ENCODE measurements around the gene CGB8.
"Not testable (repeated sequence)": the region's sequence is repeated elsewhere in the genome, so short reads cannot be mapped to it uniquely, and the experiment has no call there.

The CGB8 gene

DNA sequence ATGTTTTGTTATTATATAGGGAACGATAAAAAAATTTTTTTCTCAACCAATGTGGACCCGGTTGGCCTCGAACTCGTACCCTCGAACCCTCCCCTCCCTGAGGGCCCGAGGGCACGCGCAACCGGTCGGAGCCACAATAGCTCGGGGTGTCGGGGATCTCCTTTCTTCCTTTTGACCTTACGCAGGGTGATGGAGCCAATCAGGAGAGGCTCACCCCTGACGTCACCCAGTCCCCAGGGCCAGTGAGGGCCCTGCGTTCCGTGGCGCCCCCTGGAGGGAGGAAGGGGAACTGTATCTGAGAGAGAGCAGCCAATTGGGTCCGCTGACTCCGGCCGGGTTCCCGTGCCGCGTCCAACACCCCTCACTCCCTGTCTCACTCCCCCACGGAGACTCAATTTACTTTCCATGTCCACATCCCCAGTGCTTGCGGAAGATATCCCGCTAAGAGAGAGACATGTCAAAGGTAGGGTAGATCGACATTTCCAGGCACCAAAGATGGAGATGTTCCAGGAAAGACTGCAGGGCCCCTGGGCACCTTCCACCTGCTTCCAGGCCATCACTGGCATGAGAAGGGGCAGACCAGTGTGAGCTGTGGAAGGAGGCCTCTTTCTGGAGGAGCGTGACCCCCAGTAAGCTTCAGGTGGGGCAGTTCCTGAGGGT, 17.1 kb downstream of the CGB8 start, which contains the start of gene CGB2:
TSS of gene CGB2 (plus strand) at position 249 of the 660 bp plus-strand sequence. CDS start at position 455, 206 bp downstream.
- peak in 1 of 2 donors; percentile 24 for DNase-seq (ENCODE audit: low read depth in 1 of 2, low spot score in 1 of 2)

DNA sequence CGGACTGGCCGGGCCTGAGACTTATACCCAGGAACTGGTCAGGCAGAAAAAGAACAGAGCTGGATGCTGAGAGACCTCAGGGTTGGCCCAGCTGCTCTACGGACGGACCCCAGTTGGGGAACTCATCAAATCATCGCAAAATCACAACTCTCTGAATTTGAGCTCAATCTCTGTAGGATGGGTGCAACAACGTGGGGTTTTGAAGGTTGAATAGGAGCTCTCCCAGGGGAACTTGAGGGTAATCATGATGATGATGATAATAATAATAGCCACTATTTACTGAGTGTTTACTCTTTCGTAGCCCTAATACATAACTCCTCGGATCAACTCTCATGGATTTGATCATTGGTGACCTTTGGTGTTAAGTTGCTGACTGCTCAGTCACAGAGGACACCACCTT, 18.6 kb downstream of the CGB8 start:
- not testable (repeated sequence) for DNase-seq (ENCODE audit: low read depth in 1 of 2, low spot score in 1 of 2)

DNA sequence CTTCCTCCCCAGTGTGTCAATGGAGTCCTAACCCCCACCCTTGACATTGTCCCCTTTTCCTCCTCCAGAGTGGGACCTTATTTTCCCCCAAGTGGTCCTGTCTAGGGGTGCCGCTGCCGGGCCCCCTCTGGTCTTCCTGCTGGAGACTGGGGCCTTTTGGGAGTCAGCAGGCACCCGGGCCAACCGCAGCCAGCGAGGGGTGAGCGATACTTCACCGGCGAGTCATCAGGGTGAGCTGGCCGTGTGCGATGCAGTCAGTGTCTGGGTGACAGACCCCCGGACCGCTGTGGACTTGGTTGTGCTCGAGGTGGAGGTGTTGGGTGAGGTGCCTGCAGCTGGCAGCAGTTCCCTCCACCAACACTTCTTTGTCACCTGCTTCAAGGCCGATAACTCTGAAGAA, 19.2 kb downstream of the CGB8 start:
- not testable (repeated sequence) for DNase-seq (ENCODE audit: low read depth in 1 of 2, low spot score in 1 of 2)

DNA sequence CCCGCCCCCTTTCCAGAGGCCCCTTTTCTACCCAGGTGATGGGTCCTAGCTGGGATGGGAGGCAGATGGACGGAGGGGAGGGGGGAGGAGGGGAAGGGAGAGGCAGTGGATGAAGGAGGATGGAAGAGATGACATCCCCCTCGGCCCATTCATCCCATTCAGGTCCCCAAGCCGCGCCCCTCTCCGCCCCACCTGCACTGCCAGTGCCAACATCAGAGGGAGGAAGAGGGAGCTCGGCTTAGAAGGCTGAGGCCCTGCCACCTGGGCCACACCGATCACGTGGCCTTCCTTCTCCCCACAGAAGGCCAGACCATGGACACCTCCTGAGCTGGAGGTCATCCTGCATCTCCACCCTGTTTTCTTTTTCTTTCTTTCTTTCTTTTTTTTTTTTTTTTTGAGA, 20.2 kb downstream of the CGB8 start:
- DNase-seq (ENCODE audit: low read depth in 1 of 2, low spot score in 1 of 2), result not testable (repeated sequence)

DNA sequence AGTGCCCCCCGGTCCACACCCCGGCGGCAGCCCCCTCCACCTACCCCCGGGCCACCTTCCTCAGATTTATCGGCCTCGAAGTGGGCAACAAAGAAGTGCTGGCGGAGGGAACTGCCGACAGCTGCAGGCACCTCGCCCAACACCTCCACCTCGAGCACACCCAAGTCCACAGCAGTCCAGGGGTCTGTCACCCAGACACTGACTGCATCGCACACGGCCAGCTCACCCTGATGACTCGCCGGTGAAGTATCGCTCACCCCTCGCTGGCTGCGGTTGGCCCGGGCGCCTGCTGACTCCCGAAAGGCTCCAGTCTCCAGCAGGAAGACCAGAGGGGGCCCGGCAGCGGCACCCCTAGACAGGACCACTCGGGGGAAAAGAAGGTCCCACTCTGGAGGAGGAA, 23.3 kb downstream of the CGB8 start:
- not testable (repeated sequence) for DNase-seq (ENCODE audit: low read depth in 1 of 2, low spot score in 1 of 2)

DNA sequence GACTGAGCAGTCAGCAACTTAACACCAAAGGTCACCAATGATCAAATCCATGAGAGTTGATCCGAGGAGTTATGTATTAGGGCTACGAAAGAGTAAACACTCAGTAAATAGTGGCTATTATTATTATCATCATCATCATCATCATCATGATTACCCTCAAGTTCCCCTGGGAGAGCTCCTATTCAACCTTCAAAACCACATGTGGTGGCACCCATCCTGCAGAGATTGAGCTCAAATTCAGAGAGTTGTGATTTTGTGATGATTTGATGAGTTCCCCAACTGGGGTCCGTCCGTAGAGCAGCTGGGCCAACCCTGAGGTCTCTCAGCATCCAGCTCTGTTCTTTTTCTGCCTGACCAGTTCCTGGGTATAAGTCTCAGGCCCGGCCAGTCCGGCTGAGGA, 23.8 kb downstream of the CGB8 start:
- not testable (repeated sequence) for DNase-seq (ENCODE audit: low read depth in 1 of 2, low spot score in 1 of 2)

DNA sequence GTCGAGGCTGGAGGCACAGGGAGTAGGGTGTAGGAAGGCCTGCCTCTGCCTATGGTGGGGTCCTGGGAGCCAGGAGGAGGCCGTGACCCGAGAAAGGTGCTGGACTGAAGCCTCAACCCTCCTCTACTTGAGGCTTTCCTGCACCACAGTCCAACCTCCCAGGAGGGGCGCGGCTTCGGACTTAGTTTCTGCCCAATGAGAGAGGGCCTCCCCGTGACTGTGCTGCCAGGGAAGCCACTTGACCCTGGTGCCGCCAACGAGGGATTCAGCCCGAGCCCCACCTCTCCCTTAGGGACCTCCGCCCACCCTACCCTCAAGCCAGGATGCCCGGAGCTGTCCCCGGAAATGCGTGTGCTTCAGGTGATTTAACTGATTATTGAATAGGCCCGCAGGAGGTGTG, 24.7 kb downstream of the CGB8 start, which contains the start of gene CGB3:
TSS of gene CGB3 (minus strand) at position 101 of the 400 bp plus-strand sequence. CDS start 362 bp downstream, outside the sequence.
- not testable (repeated sequence) for DNase-seq (ENCODE audit: low read depth in 1 of 2, low spot score in 1 of 2)

DNA sequence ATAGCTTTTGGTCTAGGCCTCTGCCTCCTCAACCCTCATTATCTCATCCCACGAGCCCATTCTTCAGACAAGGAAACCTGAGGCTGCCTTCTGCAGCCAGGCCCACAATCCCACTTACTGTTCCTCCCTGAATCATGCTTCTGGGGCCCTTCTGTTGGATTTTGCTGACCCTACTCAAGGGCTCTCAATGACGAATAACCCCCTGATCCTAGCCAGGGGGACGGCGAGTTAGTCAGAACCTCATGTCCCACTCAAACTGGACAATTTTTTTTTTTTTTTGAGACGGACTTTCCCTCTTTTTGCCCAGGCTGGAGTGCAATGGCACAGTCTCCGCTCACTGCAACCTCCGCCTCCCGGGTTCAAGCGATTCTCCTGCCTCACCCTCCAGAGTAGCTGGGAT, 26.8 kb downstream of the CGB8 start:
- DNase-seq (ENCODE audit: low read depth in 1 of 2, low spot score in 1 of 2), result no peak

DNA sequence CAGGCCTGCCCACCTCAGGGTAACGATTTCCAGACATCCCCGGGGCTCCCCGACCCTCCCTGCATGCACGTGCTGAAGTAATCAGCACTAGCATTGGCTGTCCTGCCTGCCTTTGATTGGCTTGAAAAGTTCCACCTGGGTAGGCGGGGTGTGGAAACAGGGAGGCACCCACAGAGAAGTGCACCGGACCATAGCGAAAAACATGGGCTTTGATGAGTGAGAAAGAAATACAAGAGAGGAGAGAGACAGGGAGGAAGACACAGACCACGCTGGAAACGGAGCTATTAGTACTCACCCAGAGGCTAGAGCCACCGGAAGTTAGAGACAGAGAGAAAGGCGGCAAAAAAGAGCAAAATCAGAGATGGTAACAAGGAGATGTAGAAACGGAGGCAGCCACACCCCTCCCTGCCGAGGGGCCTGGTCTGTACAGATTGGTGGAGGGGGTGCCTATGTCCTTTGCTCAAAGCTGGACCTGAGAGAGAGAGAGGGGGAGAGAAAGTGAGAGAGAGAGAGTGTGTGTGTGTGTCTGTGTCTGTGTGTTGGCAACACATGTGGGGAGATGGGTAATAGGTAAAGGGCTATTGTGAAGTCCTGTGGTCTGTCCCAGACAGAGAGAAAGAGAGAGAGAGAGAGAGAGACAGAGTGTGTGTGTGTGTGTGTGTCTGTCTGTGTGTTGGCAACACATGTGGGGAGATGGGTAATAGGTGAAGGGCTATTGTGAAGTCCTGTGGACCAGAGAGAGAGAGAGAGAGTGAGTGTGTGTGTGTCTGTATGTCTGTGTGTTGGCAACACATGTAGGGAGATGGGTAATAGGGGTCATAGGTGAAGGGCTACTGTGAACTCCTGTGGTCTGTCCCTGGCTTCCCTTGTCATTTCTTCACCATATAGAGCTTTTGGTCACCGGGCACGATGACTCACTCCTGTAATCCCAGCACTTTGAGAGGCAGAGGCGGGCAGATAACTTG, 27.7 kb downstream of the CGB8 start:
- no peak for DNase-seq (ENCODE audit: low read depth in 1 of 2, low spot score in 1 of 2)

DNA sequence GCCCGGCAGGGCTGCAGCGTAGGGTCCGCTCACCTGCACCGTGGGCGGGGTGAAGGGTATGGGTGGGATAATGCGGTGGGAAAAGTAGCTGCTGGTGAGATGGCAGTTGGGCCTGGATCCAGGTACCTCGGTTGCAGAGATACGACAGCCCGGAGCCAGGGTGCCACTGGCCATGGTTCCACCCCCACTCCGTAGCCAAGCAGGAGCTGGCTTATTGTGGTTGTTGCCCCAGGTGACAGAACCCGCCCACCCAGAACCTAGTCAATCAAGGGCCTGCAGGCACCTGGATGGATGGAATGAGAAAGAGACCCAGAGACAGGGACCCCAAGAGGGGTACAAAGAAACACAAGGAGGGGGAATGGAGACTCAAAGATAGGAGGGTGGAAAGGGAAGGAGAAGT, 28.6 kb downstream of the CGB8 start:
- DNase-seq (ENCODE audit: low read depth in 1 of 2, low spot score in 1 of 2), result no peak

DNA sequence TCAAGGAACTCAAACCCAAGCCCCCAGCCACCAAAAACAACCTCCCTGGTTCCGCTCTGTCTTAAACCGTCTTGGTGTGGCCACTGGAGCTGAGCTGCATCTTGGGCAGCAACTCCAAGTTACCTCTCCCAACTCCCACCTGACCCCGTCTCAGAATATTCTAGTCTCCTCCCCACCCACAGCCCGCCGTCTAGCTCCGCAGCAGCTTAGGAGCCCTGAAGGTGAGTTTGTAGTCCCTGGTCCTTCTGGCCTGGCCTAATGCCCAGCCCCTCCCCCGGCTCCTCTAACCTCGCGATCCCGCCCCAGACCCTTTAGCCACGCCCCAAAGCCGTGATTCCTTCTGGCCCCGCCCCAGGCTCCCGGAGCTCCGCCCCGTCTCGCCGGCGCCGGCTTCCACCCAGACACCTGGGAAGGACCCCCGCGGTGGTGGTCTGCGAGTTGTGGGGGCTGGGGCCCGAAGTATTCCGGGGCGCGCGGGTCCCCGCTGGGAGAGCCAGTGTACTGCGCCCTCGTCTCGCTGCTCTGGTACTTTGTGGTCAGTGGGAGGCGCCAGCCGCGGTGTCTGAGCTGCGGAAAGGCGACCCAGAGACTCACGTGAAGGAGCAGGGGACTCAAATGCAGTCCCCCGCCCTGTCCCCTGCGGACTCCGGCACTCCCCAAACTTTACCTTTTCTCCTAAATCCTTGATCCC, 29.5 kb downstream of the CGB8 start:
- peak; percentile 37 to 55 for DNase-seq (ENCODE audit: low read depth in 1 of 2, low spot score in 1 of 2)

DNA sequence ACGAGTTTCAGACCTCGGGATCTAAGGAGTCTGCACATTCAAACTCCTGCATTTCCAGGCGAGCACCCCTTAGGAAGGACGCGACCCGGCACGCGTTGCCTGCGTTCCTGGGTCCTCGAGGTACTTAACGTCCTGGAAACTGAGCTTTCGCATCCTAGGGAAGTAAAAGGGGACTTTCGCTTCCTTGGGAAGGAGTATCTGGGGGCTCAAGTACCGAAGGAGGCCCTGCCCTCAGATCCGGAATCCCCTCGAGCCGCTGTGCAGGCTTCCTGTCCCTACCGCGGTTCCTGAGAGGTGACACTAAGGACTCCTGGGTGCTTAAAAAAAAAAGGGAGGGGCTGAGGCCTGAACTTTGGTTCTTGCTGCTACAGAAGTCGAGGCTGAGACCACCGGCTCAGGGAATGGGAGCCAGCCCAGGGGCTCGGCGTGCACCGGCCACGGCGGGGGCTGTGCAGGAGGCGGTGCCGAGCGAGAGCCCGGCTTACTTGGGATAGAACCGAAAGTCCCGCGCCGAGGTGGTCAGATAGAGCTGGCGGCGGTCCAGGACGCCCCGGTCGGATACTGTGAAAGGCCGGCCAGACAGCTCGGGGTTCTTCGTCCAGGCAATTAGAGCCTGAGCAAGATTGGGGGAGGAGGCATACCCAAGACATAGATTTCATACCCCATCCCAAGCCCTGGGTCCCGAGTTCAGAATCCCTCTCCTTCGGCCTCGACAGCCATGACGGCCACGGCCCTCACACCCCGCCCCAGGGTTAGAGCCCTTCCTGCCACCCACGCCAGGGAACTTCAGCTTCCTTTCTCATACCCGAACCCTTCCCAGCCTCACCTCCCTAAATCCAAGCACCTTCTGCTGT, 30.3 kb downstream of the CGB8 start:
- not testable (repeated sequence) for DNase-seq (ENCODE audit: low read depth in 1 of 2, low spot score in 1 of 2)

DNA sequence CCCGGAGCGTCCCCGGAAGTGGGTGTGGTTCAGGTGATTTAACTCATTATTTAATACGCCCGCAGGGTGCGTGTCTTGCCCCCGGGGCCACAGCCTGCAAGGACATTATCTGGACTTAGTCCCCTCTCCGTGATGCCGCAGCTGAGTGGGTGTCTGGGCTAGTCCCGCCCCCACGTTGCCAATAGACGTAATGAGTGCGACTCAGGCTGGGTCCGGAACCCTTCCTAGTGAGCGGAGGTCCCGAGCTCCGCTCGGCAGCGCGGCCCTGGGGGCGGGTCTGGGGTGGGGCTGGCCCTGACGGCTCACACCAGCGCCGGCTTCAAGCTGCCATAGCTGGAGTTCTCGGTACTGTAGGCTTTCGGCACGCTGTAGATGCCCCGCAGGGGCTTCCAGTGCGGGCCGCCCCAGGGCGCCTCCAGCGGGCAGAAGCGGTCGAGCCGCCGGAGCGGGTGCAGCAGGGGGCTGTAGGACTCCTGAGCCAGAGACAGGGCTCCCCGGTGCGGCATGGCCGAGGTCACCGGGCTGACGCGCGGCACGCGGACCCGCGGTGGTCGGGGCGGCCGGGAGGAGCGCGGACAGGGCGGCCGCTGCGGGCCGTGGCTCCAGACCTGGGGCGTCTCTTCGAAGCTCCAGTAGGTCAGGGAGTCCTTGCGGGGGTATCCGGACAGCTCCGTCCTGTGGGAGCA, 31.1 kb downstream of the CGB8 start:
- DNase-seq (ENCODE audit: low read depth in 1 of 2, low spot score in 1 of 2), result peak; percentile 45 to 54

DNA sequence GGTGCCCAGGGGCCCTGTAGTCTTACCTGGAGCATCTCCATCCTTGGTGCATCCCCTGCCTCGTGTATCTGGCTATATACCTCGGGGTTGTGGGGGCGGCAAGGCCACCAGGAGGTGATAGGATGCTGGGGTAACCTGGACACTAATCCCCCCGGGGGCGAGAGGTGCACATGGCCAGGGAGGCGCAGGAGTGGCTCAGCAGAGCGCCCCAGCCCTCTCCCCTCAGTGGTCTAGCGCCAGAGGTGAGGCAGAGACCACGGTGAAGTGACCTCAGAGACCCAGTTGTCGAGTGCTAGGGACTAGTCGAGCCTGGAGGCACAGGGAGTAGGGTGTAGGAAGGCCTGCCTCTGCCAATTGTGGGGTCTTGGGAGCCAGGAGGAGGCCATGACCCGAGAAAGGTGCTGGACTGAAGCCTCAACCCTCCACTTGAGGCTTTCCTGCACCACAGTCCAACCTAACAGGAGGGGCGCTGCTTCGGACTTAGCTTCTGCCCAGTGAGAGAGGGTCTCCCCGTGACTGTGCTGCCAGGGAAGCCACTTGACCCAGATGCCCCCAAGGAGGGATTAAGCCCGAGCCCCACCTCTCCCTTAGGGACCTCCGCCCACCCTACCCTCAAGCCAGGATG, 31.8 kb downstream of the CGB8 start, which contains the start of gene LHB:
TSS of gene LHB (minus strand) at position 51 of the 625 bp plus-strand sequence. CDS start at position 41, 10 bp downstream.
- no peak for DNase-seq (ENCODE audit: low read depth in 1 of 2, low spot score in 1 of 2)

DNA sequence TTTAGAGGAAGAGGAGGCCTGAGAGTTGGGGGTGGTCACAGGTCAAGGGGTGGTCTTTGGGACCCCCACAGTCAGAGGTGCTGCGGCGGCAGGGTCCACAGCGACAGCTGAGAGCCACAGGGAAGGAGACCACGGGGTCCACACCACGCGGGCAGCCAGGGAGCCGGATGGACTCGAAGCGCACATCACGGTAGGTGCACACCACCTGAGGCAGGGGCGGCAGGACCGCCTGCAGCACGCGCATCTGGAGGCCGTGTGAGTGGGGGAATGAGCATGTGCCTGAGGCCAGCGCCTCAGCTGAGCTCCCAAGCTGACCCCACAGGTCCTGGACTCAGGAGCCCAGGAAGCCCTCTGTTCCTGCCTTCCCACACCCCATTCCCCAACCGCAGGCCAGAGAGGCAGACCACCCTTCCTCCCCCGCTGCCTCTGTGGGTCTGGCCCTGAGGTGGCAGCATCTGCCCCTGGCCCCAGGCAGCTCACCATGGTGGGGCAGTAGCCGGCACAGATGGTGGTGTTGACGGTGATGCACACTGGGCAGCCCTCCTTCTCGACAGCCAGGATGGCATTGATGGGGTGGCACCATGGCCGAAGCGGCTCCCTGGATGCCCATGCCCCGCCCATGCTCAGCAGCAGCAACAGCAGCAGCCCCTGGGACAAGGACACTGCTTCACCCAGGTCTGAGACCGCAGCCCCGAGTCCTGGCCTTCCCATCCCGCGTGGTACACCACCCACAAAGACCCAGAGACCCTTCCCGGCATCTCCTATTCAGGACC, 32.7 kb downstream of the CGB8 start:
- no peak for DNase-seq (ENCODE audit: low read depth in 1 of 2, low spot score in 1 of 2)

DNA sequence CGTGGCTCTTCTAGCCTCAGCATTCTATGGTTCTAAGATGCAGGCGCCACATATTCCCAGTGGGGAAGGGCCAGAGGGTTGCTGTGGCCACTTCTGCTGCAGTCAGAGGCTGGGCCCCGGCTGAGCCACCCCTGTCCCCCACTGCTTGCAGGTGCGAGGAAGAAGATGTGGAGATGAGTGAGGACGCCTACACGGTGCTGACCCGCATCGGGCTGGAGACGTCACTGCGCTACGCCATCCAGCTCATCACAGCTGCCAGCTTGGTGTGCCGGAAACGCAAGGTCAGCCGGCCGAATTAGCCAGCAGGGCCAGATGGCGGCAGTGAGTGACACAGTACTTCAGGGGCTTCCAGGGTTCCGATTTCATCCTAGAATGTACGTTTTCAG, 34.0 kb downstream of the CGB8 start:
- no peak for DNase-seq (ENCODE audit: low read depth in 1 of 2, low spot score in 1 of 2)

DNA sequence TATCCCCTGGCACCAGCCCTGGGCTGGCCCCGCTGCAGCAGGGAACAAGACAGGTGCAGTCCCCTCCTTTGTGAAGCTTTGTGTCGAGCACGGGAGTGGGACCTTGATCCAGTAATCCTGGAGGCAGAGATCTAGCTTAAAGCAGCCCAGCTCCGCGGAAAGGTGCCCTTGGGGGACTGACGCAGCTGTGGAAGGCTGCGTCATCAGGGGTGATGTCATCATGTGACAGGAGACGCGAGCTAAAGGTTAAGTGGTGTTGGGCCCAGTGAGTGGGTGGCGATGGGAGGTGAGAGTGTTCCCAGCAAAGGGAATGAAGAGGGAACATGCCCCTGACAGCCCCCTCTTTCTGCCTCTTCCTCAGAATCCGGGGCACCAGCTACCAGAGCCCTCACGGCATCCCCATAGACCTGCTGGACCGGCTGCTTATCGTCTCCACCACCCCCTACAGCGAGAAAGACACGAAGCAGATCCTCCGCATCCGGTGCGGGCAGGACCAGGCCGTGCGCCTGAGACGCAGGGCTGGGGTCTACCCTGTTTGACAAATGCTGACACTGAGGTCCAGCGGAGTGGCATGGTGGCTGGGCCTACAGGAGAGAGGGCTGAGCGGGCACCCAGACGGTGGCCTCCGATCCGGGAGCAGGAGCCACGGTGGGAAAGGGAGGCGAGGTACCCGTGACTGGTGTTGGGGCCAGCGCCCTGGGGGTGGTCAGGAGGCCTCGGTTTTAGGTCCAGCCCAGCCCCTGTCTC, 34.6 kb downstream of the CGB8 start:
- no peak for DNase-seq (ENCODE audit: low read depth in 1 of 2, low spot score in 1 of 2)

DNA sequence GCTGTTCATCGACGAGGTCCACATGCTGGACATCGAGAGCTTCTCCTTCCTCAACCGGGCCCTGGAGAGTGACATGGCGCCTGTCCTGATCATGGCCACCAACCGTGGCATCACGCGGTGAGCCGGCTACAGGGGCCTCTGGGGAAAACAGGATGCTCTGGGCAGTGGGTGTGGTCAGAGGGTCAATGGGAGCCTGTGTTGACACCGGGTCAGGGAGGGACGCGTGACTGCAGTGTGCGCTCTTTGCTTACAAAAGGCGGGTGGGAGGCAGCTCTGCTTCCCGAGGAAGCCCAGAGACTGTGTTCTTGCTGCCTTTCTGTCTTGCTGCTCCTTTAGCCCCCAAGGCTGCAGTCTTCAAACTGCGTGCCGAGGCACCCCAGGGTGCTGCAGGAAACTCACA, 37.7 kb downstream of the CGB8 start:
- DNase-seq (ENCODE audit: low read depth in 1 of 2, low spot score in 1 of 2), result no peak
